GM12878 (cell line): ENCODE results near the gene DTX4.

Experiments
- KDM1A ChIP-seq: fragments of 200-600 bp; sonication (generic); IDR thresholded peaks from 2 replicates; pipeline ENCODE4 v1.6.1; 2016; ENCODE audit warnings: borderline replicate concordance
- TF ChIP-seq, protein P1 (sequence below): IDR thresholded peaks from 2 replicates; pipeline ENCODE4 v1.6.1; 2012; ENCODE audit warnings: low read depth, low read length, improper control_type of control experiment
- TF ChIP-seq, protein P2 (sequence below): fragments of 450-650 bp; IDR thresholded peaks from 2 replicates; pipeline ENCODE4 v1.6.1; 2016; ENCODE audit warnings: mild to moderate bottlenecking
- TF ChIP-seq, protein P3 (sequence below), 3 experiments: IDR thresholded peaks in 2 of 3; conservative IDR thresholded peaks in 1 of 3; 2 replicates each; pipeline ENCODE4 v1.5.1; 2011; ENCODE audit warnings: low read depth in 3 of 3, low read length in 3 of 3, mild to moderate bottlenecking in 3 of 3, control low read depth in 2 of 3, moderate library complexity in 2 of 3, inconsistent platforms in 1 of 3, mixed read lengths in 1 of 3; ENCODE audit not compliant: control insufficient read depth in 2 of 3, insufficient read depth in 1 of 3; ENCODE audit errors: extremely low read depth in 1 of 3

DNA sequence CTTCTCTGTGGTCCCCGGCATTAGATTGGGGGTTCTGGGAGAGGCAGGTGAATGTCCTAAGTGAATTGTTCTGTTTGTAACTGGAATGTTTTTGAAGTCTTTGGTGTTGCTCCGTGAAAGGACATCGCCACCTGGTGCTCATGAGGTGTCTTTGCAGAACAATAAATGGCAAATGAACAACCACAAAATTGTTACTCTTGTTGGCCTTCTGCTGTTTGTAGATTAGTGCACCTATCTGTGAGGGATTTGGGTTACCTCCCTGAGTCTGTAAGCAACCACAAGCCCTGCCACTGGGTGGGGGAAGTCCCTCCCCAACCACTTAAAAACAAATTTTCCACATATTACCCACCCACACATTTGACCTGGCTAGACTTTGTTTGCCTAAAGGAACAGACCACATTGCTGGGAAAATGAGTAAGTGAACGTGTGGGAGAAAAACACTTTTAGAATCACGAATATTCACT lies 36.1 kb downstream of the DTX4 start:
- TF ChIP-seq KDM1A, result no peak
- TF ChIP-seq, protein P1, sequence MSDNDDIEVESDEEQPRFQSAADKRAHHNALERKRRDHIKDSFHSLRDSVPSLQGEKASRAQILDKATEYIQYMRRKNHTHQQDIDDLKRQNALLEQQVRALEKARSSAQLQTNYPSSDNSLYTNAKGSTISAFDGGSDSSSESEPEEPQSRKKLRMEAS, result no peak
- TF ChIP-seq, protein P2, sequence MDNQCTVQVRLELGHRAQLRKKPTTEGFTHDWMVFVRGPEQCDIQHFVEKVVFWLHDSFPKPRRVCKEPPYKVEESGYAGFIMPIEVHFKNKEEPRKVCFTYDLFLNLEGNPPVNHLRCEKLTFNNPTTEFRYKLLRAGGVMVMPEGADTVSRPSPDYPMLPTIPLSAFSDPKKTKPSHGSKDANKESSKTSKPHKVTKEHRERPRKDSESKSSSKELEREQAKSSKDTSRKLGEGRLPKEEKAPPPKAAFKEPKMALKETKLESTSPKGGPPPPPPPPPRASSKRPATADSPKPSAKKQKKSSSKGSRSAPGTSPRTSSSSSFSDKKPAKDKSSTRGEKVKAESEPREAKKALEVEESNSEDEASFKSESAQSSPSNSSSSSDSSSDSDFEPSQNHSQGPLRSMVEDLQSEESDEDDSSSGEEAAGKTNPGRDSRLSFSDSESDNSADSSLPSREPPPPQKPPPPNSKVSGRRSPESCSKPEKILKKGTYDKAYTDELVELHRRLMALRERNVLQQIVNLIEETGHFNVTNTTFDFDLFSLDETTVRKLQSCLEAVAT, result peak; percentile 95
- TF ChIP-seq, protein P3, sequence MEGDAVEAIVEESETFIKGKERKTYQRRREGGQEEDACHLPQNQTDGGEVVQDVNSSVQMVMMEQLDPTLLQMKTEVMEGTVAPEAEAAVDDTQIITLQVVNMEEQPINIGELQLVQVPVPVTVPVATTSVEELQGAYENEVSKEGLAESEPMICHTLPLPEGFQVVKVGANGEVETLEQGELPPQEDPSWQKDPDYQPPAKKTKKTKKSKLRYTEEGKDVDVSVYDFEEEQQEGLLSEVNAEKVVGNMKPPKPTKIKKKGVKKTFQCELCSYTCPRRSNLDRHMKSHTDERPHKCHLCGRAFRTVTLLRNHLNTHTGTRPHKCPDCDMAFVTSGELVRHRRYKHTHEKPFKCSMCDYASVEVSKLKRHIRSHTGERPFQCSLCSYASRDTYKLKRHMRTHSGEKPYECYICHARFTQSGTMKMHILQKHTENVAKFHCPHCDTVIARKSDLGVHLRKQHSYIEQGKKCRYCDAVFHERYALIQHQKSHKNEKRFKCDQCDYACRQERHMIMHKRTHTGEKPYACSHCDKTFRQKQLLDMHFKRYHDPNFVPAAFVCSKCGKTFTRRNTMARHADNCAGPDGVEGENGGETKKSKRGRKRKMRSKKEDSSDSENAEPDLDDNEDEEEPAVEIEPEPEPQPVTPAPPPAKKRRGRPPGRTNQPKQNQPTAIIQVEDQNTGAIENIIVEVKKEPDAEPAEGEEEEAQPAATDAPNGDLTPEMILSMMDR (IDR thresholded peaks at IDR 0.05 in 2 of 3, conservative IDR thresholded peaks at IDR 0.05 in 1 of 3; ENCODE audit: control insufficient read depth in 2 of 3, extremely low read depth in 1 of 3, insufficient read depth in 1 of 3, low read depth in 3 of 3, low read length in 3 of 3), result peak; percentile 74 to 87 (median 78); a peak in 5 of 6 replicates
